DMS79 (cell line): ENCODE results near the gene RIPOR3.
"Not testable (repeated sequence)": the region's sequence is repeated elsewhere in the genome, so short reads cannot be mapped to it uniquely, and the experiment has no call there.

Experiments
- DNase-seq: peaks from one replicate; lab custom pipeline; 2025; lab: John Stamatoyannopoulos, UW

The RIPOR3 gene

DNA sequence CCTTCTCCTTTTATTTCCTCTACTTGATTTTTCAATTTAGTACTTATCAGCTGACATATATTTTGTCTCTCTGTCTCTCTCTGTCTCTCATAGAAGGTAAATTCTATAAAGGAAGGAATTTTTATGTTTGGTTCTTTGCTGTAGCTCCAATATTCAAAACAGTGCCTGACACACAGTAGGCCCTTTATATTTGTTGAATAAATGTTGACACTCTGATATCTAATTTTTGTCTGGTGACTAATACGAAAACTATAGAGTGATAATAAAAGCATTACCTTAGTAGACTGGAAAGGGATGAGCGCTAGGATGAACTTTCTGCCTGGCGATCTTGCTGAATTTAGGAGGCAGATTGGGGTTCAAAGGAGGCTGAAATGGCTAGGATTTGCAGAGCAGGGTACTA, 138.4 kb downstream of the RIPOR3 start:
- DNase-seq: no peak

DNA sequence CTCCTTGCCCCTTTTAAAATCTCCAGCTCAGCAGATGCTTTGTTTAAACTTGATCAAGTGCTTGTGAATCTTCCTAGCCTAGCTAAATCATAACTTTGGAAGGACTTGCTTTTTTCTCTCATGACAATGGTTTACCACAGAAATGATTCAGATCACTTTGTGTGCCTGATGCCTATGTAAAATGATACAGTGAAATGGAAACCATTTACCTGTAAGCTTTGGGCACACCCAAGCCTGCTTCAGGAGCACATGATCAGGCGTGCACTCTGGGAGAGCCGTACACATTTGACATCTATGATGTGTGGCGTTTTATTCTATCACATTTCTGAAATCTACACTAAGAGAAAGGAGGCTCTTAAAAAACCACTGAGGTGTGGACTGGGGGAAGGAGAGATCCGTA, 140.1 kb downstream of the RIPOR3 start:
- DNase-seq: peak; percentile 60

GRCh38 chr20:50550531-50550930, 140.8 kb downstream of the RIPOR3 start:
- no peak for DNase-seq

DNA sequence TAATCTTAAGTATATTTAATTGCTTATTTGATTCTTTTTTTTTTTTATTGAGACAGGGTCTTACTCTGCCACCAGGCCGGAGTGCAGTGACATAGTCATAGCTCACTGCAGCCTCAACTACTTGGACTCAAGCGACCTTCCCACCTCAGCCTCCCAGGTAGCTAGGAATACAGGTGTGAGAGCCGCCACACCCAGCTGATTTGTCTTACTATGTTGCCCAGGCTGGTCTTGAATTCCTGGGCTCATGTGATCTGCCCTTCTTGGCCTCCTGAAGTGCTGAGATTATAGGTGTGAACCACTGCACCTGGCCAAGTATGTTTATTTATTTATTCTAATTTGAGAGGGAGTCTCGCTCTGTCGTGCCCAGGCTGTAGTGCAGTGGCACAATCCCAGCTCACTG, 142.9 kb downstream of the RIPOR3 start:
- DNase-seq: no peak

DNA sequence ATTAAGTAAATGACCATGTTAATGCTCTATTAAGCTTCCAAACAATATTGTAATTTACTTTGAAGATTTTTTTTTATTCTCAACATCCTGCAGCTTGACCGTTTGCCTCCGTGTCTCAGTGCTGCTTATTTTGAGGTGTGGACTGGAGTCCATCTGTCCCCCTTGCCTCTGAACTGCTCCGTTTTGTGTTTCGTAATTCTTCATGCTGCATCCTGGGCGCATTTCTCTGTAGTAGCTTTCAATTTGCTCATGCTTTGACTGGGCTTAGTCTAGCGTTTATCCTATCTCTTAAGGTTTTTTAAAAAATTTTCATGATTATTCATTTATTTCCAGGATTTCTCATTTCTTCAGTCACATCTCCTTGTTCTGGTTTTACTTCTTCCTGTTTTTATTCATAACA, 143.4 kb downstream of the RIPOR3 start:
- DNase-seq: no peak

DNA sequence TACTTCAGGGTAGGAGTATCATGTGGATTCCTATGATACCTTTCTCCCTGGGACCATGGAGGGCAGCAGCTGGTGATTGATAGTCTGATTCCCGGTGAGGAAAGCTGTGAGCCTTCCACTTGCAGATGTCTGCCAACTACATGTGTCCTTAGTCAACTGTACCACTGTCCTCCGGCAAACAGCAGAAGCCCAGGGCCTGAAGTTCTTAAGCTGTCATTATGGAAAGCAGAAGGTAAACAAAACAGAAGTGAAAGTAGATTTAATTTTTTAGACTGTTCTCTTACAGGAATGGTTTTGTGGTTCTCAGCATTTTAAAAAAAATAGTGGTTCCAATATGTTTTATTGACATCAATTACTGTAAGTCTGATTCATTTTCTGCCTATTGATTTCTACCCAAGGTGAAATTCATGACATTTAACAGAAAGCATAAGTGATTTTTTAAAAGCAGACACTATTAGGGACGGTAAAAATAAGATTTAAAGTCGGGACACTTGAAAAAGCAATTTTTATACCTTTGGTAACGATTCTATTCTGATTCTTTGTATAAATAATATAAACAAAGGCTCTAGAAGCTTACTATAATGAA, 144.5 kb downstream of the RIPOR3 start:
- DNase-seq: no peak

DNA sequence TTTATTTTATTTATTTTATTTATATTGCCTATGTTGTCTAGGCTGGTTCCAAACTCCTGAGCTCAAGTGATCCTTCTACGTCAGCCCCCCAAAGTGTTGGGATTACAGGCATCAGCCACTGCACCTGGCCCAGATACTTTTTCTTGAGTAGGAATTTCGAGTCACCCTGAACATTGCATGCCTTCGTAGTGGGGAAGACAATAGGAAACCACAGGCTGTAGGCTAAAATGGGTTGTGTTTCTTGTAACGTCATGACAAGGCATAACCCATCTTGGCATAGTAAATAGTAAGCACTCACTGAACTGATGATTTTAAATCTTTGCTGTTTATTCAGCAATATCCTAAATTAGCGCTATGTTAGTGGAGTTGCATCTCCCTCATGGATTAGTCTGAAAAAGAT, 146.2 kb downstream of the RIPOR3 start:
- DNase-seq: no peak

GRCh38 chr20:50543326-50543725, 148.0 kb downstream of the RIPOR3 start:
- no peak for DNase-seq

DNA sequence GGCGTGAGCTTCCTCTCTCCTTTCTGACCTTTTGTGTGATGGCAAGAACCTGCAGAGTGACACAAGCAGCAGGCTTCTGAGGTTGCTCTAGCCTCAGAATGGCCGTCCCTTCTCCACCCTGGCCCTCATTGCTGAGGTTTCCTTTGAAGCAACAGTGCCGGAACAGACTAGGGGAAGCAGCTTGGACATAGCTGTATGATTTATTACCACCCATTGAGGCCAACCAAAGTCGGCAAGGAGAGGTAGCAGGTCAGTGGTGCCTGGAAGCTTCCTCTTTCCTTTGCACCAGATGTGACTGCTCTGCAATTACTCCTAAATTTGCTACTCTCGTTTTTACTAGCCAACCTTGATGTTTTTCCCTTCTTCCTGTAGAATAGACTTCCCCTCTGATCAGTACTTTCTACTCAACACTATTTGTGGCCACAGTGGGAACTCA, 149.7 kb downstream of the RIPOR3 start:
- DNase-seq: no peak

GRCh38 chr20:50540620-50541605, 150.4 kb downstream of the RIPOR3 start:
- no peak for DNase-seq

GRCh38 chr20:50539798-50540197, 151.5 kb downstream of the RIPOR3 start:
- DNase-seq: not testable (repeated sequence)

GRCh38 chr20:50538276-50538675, 153.1 kb downstream of the RIPOR3 start:
- no peak for DNase-seq

GRCh38 chr20:50537546-50538201, 153.7 kb downstream of the RIPOR3 start:
- DNase-seq: peak; percentile 72

DNA sequence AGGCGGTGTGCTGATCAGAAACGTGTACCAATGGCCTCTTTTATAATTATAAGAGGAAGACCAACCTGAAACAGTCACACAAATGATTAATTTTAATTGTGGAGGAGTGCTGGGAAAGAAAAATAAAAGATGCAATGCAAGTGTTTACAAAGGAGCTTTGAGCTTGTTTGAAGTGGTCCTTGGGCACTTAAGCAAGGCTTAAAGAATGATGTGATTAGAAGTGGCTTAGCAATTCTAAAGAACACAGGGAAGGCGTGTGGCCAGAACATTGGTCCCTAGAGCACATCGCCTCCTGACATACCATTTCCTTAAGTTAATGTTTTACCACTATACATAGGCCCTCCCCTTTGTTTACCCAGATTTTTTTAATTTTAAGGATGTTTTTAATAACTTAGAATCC, 155.0 kb downstream of the RIPOR3 start:
- peak; percentile 95 for DNase-seq
